ENCODE data around the gene DOCK3.
"Not testable (repeated sequence)": the region's sequence is repeated elsewhere in the genome, so short reads cannot be mapped to it uniquely, and the experiment has no call there.

Gene DOCK3

DNA sequence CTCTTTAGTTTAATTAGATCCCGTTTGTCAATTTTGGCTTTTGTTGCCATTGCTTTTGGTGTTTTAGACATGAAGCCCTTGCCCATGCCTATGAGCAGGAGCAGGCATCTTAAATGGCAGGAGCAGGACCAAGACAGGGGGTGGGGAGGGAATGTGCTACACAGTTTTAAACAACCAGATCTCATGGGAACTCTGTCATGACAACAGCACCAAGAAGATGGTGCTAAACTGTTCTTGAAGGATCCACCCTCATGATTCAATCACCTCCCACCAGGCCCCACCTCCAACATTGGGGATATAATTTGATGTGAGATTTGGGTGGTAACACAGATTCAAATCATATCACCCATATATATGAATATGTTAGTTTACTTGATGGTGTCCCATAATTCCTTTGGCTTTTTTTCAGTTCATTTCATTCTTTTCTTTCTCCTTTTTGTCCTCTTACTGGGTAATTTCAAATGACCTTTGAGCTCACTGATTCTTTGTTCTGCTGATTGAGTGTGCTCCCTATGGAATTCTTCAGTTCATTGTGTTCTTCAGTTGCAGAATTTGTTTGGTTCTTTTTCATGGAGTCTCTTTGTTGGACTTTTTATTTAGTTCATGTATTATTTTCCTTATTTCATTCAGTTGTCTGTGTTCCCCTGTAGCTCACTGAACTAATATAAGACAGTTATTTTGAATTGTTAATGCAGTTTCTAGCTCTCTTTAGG lies 62.6 kb downstream of the DOCK3 start:
- H3K9ac ChIP-seq (ENCODE audit: low read length): no peak overlapping the region
- H3K27me3 ChIP-seq (ENCODE audit: control insufficient read depth, insufficient read depth, low read length): no peaks in the 10 kb centered on the region
- no peak overlapping the region for H3K4me3 ChIP-seq (ENCODE audit: low read depth, low read length)
- H3K9me3 ChIP-seq (ENCODE audit: control insufficient read depth, insufficient read depth, low read depth, low read length): peaks cover 16% of the 10 kb centered on the region
- H3K36me3 ChIP-seq (ENCODE audit: control insufficient read depth, insufficient read depth, low read length): no peaks in the 10 kb centered on the region
- H3K27ac ChIP-seq (ENCODE audit: low read depth, low read length): peak overlapping the region; percentile 25; the same call in 1 of the 2 replicates
- peaks cover 19% of the 10 kb centered on the region for H3K4me1 ChIP-seq (ENCODE audit: control insufficient read depth, insufficient read depth, low read length)

DNA sequence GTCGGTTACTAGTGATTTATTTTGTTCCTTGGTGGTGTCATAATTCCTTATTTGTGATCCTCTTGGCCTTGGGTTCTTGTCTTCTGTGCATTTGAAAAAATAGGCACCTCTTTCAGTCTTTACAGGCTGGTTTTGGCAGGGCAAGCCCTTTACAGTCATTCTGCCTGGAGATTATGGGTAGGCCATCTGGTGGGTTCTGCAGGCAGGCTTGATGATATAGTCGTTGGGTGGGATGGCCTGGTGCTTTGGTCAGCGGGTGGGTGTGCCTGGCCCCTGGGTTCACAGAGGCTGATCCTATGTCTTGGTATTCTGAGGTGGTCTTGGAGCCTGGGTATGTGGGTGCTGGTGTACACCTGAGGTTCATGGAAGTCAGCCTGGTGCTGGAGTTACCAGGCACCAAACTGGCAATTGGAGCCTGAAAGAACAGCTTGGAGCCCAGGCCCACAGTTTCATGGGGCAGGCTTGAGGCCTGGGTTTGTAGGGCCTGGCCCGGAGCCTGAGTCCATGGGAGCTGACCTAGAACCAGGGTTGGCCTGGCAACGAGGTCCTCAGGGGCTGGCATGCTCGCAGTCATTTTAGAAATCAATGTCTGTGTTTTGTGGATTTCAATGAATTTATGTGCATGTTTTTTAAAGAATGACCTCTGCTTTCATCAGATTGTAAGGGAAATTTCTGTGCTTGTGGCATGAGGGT lies 63.3 kb downstream of the DOCK3 start:
- peak overlapping the region; percentile 28 for H3K9ac ChIP-seq (ENCODE audit: low read length)
- no peaks in the 10 kb centered on the region for H3K27me3 ChIP-seq (ENCODE audit: control insufficient read depth, insufficient read depth, low read length)
- H3K4me3 ChIP-seq (ENCODE audit: low read depth, low read length): no peak overlapping the region
- H3K9me3 ChIP-seq (ENCODE audit: control insufficient read depth, insufficient read depth, low read depth, low read length): peaks cover 16% of the 10 kb centered on the region
- H3K27ac ChIP-seq (ENCODE audit: low read depth, low read length): peak overlapping the region; percentile 37; the same call in 1 of the 2 replicates
- no peaks in the 10 kb centered on the region for H3K36me3 ChIP-seq (ENCODE audit: control insufficient read depth, insufficient read depth, low read length)
- H3K4me1 ChIP-seq (ENCODE audit: control insufficient read depth, insufficient read depth, low read length): peaks cover 19% of the 10 kb centered on the region

DNA sequence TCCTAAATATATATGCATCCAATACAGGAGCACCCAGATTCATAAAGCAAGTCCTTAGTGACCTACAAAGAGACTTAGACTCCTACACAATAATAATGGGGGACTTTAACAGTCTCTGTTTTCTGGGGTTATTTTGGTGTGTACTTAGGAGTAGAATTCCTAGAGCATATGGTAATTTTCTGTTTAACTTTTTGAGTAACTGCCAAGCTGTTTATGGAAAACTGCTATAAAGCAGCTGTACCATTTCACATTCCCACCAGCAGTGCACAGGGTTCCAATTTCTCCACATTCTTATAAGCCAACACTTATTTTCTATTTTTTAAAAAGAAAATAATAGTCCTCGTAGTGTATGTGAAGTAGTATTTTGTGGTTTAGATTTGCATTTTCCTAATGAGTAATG lies 68.9 kb downstream of the DOCK3 start:
- Histone ChIP-seq H3K9me3 (ENCODE audit: control insufficient read depth, insufficient read depth, low read depth, low read length) (no peaks in the 10 kb centered on the region), H3K9ac (ENCODE audit: low read length) (no peak overlapping the region), H3K27ac (ENCODE audit: low read depth, low read length) (no peak overlapping the region), H3K4me1 (ENCODE audit: control insufficient read depth, insufficient read depth, low read length) (peaks cover 7% of the 10 kb centered on the region), H3K27me3 (ENCODE audit: control insufficient read depth, insufficient read depth, low read length) (no peaks in the 10 kb centered on the region), H3K4me3 (ENCODE audit: low read depth, low read length) (no peak overlapping the region), H3K36me3 (ENCODE audit: control insufficient read depth, insufficient read depth, low read length) (no peaks in the 10 kb centered on the region)

DNA sequence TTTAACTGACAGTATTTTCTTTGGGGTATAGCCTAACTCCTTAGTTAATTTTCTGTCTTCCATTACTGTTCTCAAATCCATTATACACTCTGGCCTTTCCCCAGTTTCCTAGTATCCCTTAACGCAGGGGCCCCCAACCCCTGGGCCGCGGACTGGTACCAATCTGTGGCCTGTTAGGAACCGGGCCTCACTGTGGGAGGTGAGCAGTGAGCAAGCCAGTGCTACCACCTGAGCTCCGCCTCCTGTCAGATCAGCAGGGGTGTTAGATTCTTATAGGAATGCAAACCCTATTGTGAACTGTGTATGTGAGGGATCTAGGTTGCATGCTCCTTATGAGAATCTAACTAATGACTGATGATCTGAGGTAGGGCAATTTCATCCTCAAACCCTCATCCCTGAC lies 75.1 kb downstream of the DOCK3 start:
- Histone ChIP-seq H3K36me3 (ENCODE audit: control insufficient read depth, insufficient read depth, low read length) (no peaks in the 10 kb centered on the region), H3K27ac (ENCODE audit: low read depth, low read length) (no peak overlapping the region), H3K27me3 (ENCODE audit: control insufficient read depth, insufficient read depth, low read length) (no peaks in the 10 kb centered on the region), H3K4me1 (ENCODE audit: control insufficient read depth, insufficient read depth, low read length) (peaks cover 20% of the 10 kb centered on the region), H3K9me3 (ENCODE audit: control insufficient read depth, insufficient read depth, low read depth, low read length) (peaks cover 2% of the 10 kb centered on the region; the same call in 1 of the 2 replicates), H3K9ac (ENCODE audit: low read length) (no peak overlapping the region), H3K4me3 (ENCODE audit: low read depth, low read length) (no peak overlapping the region)

DNA sequence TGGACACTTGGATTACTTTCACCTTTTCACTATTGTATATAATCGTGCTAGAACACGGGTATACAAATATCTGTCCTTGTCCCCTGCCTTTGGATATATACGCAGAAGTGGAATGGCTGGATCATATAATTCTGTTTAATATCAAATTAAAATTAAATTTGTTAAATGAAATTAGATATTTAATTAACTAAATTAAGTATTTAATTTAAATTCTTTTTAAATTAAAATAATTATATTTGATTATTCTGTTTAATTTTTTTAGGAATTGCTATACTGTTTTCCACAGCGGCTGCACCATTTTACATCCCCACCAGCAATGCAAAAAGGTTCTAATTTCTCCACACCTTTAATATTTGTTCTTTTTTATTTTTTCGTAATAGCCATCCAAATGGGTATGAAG lies 84.3 kb downstream of the DOCK3 start:
- peaks cover 2% of the 10 kb centered on the region; the same call in 1 of the 2 replicates for H3K9me3 ChIP-seq (ENCODE audit: control insufficient read depth, insufficient read depth, low read depth, low read length)

DNA sequence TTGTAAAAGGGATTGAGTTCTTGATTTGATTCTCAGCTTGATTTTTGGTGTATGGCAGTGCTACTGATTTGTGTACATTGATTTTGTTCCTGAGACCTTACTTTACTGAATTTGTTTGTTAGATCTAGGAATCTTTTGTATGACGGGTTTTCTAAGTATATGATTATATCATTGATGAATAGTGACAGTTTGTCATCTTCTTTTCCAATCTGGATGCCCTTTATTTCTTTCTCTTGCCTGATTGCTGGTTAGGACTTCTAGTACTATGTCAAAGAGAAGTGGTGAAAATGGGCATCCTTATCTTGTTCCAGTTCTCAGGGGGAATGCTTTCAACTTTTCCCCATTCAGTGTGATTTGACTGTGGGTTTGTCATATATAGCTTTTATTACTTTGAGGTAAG lies 103.0 kb downstream of the DOCK3 start:
- H3K9ac ChIP-seq (ENCODE audit: low read length): no peak overlapping the region
- peaks cover 7% of the 10 kb centered on the region for H3K9me3 ChIP-seq (ENCODE audit: control insufficient read depth, insufficient read depth, low read depth, low read length)
- no peaks in the 10 kb centered on the region for H3K27me3 ChIP-seq (ENCODE audit: control insufficient read depth, insufficient read depth, low read length)
- H3K36me3 ChIP-seq (ENCODE audit: control insufficient read depth, insufficient read depth, low read length): no peaks in the 10 kb centered on the region
- H3K27ac ChIP-seq (ENCODE audit: low read depth, low read length): no peak overlapping the region
- H3K4me1 ChIP-seq (ENCODE audit: control insufficient read depth, insufficient read depth, low read length): no peaks in the 10 kb centered on the region
- no peak overlapping the region for H3K4me3 ChIP-seq (ENCODE audit: low read depth, low read length)

More for the DNA sequence above, 84.3 kb downstream of the DOCK3 start:
- Histone ChIP-seq H3K9ac (ENCODE audit: low read length) (no peak overlapping the region), H3K4me1 (ENCODE audit: control insufficient read depth, insufficient read depth, low read length) (no peaks in the 10 kb centered on the region), H3K36me3 (ENCODE audit: control insufficient read depth, insufficient read depth, low read length) (no peaks in the 10 kb centered on the region), H3K27me3 (ENCODE audit: control insufficient read depth, insufficient read depth, low read length) (no peaks in the 10 kb centered on the region), H3K27ac (ENCODE audit: low read depth, low read length) (no peak overlapping the region), H3K4me3 (ENCODE audit: low read depth, low read length) (no peak overlapping the region)

DNA sequence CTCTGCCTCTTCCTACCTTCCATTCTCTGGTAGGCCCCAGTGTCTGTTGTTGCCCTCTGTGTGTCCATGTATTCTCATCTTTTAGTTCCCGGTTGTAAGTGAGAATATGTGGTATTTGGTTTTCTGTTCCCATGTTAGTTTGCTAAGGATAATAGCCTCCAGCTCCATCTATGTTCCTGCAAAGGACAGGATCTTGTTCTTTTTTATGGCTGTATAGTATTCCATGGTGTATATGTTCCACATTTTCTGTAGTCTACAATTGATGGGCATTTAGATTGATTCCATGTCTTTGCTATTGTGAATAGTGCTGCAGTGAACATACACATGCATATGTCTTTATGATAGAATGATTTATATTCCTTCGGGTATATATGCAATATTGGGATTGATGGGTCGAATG lies 107.0 kb downstream of the DOCK3 start:
- not testable (repeated sequence) for H3K36me3 ChIP-seq (ENCODE audit: control insufficient read depth, insufficient read depth, low read length); H3K4me1 ChIP-seq (ENCODE audit: control insufficient read depth, insufficient read depth, low read length); H3K9ac ChIP-seq (ENCODE audit: low read length); H3K27ac ChIP-seq (ENCODE audit: low read depth, low read length); H3K4me3 ChIP-seq (ENCODE audit: low read depth, low read length); H3K27me3 ChIP-seq (ENCODE audit: control insufficient read depth, insufficient read depth, low read length)
- H3K9me3 ChIP-seq (ENCODE audit: control insufficient read depth, insufficient read depth, low read depth, low read length): peaks cover 27% of the 10 kb centered on the region

DNA sequence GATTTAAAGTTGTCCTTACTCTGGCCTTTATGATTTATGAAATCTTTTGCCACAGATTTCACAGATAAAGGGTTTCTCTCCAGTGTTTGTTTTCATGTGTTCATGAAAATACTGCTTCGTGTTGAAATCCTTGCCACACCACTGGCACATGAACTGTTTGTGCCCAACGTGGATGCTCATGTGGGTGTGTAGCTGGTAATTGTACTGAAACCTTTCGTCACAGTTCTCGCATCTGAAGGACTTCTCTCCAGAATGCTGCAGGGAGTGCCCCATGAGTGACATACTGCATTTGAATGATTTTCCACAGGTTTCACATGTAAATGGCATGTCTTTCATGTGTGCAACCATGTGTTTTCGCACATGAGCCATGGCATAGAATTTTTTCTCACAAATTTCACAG lies 111.9 kb downstream of the DOCK3 start:
- no peak overlapping the region for H3K9ac ChIP-seq (ENCODE audit: low read length)
- H3K9me3 ChIP-seq (ENCODE audit: control insufficient read depth, insufficient read depth, low read depth, low read length): peaks cover 26% of the 10 kb centered on the region
- peaks cover 6% of the 10 kb centered on the region for H3K36me3 ChIP-seq (ENCODE audit: control insufficient read depth, insufficient read depth, low read length)
- H3K4me1 ChIP-seq (ENCODE audit: control insufficient read depth, insufficient read depth, low read length): peaks cover 23% of the 10 kb centered on the region
- H3K27me3 ChIP-seq (ENCODE audit: control insufficient read depth, insufficient read depth, low read length): no peaks in the 10 kb centered on the region
- H3K4me3 ChIP-seq (ENCODE audit: low read depth, low read length): no peak overlapping the region
- no peak overlapping the region for H3K27ac ChIP-seq (ENCODE audit: low read depth, low read length)

DNA sequence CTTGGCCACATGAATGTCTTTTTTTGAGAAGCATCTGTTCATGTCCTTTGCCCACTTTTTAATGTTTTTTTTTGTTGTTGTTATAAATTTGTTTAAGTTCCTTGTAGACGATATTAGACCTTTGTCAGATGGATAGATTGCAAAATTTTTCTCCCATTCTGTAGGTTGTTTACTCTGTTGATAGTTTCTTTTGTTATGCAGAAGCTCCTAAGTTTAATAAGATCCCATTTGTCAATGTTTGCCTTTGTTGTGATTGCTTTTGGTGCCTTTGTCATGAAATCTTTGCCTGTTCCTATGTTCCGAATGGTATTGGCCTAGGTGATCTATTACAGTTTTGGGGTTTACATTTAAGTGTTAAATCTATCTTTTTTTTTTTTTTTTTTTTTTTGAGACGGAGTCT lies 116.2 kb downstream of the DOCK3 start:
- not testable (repeated sequence) for H3K9ac ChIP-seq (ENCODE audit: low read length); H3K27ac ChIP-seq (ENCODE audit: low read depth, low read length); H3K27me3 ChIP-seq (ENCODE audit: control insufficient read depth, insufficient read depth, low read length); H3K36me3 ChIP-seq (ENCODE audit: control insufficient read depth, insufficient read depth, low read length); H3K9me3 ChIP-seq (ENCODE audit: control insufficient read depth, insufficient read depth, low read depth, low read length); H3K4me3 ChIP-seq (ENCODE audit: low read depth, low read length)
- peaks cover 24% of the 10 kb centered on the region for H3K4me1 ChIP-seq (ENCODE audit: control insufficient read depth, insufficient read depth, low read length)

DNA sequence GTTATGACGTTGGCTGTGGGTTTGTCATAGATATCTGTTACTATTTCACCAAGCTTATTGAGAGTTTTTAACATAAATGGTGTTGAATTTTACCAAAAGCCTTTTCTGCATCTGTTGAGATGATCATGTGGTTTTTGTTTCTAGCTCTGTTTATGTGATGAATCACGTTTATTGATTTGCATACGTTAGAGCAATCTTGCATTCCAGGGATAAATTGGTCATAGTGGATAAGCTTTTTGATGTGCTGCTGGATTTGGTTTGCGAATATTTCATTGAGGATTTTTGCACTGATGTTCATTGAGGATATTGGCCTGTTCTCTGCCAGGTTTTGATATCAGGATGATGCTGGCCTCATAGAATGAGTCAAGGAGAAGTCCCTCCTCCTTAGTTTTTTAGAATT lies 117.8 kb downstream of the DOCK3 start:
- Histone ChIP-seq H3K9ac (ENCODE audit: low read length) (no peak overlapping the region), H3K4me3 (ENCODE audit: low read depth, low read length) (no peak overlapping the region), H3K27ac (ENCODE audit: low read depth, low read length) (no peak overlapping the region), H3K36me3 (ENCODE audit: control insufficient read depth, insufficient read depth, low read length) (no peaks in the 10 kb centered on the region), H3K9me3 (ENCODE audit: control insufficient read depth, insufficient read depth, low read depth, low read length) (peaks cover 3% of the 10 kb centered on the region; the same call in 1 of the 2 replicates), H3K4me1 (ENCODE audit: control insufficient read depth, insufficient read depth, low read length) (peaks cover 24% of the 10 kb centered on the region), H3K27me3 (ENCODE audit: control insufficient read depth, insufficient read depth, low read length) (no peaks in the 10 kb centered on the region)

DNA sequence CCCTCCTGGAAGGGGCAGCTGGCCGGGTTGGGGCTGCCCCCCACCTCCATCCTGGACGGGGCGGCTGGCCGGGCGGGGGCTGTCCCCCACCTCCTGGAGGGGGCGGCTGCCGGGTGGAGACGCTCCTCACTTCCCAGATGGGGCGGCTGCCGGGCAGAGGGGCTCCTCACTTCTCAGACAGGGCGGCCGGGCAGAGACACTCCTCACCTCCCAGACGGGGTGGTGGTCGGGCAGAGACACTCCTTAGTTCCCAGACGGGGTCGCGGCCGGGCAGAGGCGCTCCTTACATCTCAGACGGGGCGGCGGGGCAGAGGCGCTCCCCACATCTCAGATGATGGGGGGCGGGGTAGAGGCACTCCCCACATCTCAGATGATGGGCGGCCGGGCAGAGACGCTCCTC lies 129.1 kb downstream of the DOCK3 start:
- H3K36me3 ChIP-seq (ENCODE audit: control insufficient read depth, insufficient read depth, low read length); H3K27me3 ChIP-seq (ENCODE audit: control insufficient read depth, insufficient read depth, low read length); H3K27ac ChIP-seq (ENCODE audit: low read depth, low read length); H3K9ac ChIP-seq (ENCODE audit: low read length); H3K4me3 ChIP-seq (ENCODE audit: low read depth, low read length): not testable (repeated sequence)
- Histone ChIP-seq H3K9me3 (ENCODE audit: control insufficient read depth, insufficient read depth, low read depth, low read length) (peaks cover 49% of the 10 kb centered on the region), H3K4me1 (ENCODE audit: control insufficient read depth, insufficient read depth, low read length) (peaks cover 17% of the 10 kb centered on the region)
